SK-N-SH (cell line): ENCODE measurements around the gene DPM2. TPM values are rescaled to one million over a fixed set of nuclear protein-coding genes. Genes with fewer than 3 reads are reported as not detected.
A peak's percentile ranks its signal among the peaks of the same experiment; 100 is the strongest.

Experiments used
- CTCF ChIA-PET: fragments of 300-600, 350-600 bp; formaldehyde crosslinking; extraction: SDS; loops from one replicate; lab custom pipeline; 2021; lab: Yijun Ruan, JAX
- POLR2A ChIA-PET: fragments of 350-600 bp; sonication (Branson Sonifier 250); formaldehyde crosslinking; extraction: SDS; loops from one replicate; lab custom pipeline; 2020; ENCODE audit warnings: antibody characterized with exemption, inconsistent platforms; lab: Yijun Ruan, JAX
- DNase-seq: peaks from one replicate; pipeline ENCODE4 v3.0.0; 2012
- H2AFZ ChIP-seq: fragments of 200-600 bp; sonication (generic); 2 replicates; pipeline ENCODE4 v1.8.1; 2016; ENCODE audit warnings: antibody characterized with exemption, mild to moderate bottlenecking, low read depth
- H3F3A ChIP-seq: fragments of 200-600 bp; sonication (generic); replicated peaks from 2 replicates; pipeline ENCODE3; 2016; ENCODE audit warnings: antibody characterized with exemption, mild to moderate bottlenecking; ENCODE audit not compliant: insufficient read depth
- H3K27ac ChIP-seq, 2 experiments: fragments of 200-500 bp in 1 of 2; fragments of 200-600 bp in 1 of 2; sonication (Bioruptor generic) in 1 of 2; sonication (generic), shearing (Covaris generic) in 1 of 2; 2 replicates each; pipeline versions ENCODE4 v1.5.1 to v1.6.1; 2014 to 2016; ENCODE audit warnings: low read depth in 2 of 2, inconsistent platforms in 1 of 2, low read length in 1 of 2, mild to moderate bottlenecking in 1 of 2, mixed read lengths in 1 of 2
- H3K27me3 ChIP-seq: fragments of 200-600 bp; sonication (generic), shearing (Covaris generic); 2 replicates; pipeline ENCODE4 v1.6.1; 2016; ENCODE audit warnings: mixed run types; ENCODE audit not compliant: insufficient read depth
- H3K36me3 ChIP-seq, 2 experiments: fragments of 200-500 bp in 1 of 2; fragments of 200-600 bp in 1 of 2; sonication (Bioruptor generic) in 1 of 2; sonication (generic) in 1 of 2; replicated peaks in 1 of 2; 2 replicates each; pipeline versions ENCODE3 to v1.5.1; 2014 to 2016; ENCODE audit warnings: low read length in 1 of 2, mild to moderate bottlenecking in 1 of 2; ENCODE audit not compliant: insufficient read depth in 2 of 2, control insufficient read depth in 1 of 2
- H3K4me1 ChIP-seq, 2 experiments: fragments of 200-500 bp in 1 of 2; fragments of 200-600 bp in 1 of 2; sonication (Bioruptor generic) in 1 of 2; sonication (generic), shearing (Covaris generic) in 1 of 2; 2 replicates each; pipeline versions ENCODE4 v1.5.1 to v1.6.1; 2014 to 2016; ENCODE audit warnings: low read depth in 1 of 2, low read length in 1 of 2, mixed run types in 1 of 2; ENCODE audit not compliant: insufficient read depth in 2 of 2, control insufficient read depth in 1 of 2
- H3K4me2 ChIP-seq: fragments of 200-600 bp; sonication (generic), shearing (Covaris generic); 2 replicates; pipeline ENCODE4 v1.6.1; 2017; ENCODE audit warnings: mixed run types
- H3K4me3 ChIP-seq, 2 experiments: fragments of 200-500 bp in 1 of 2; fragments of 200-600 bp in 1 of 2; sonication (Bioruptor generic) in 1 of 2; sonication (generic), shearing (Covaris generic) in 1 of 2; 2 replicates each; pipeline versions ENCODE4 v1.5.1 to v1.8.1; 2014 to 2016; ENCODE audit warnings: low read depth in 2 of 2, inconsistent platforms in 1 of 2, low read length in 1 of 2, mild to moderate bottlenecking in 1 of 2, mixed read lengths in 1 of 2, moderate library complexity in 1 of 2
- H3K79me2 ChIP-seq: fragments of 200-600 bp; sonication (generic); 2 replicates; pipeline ENCODE4 v1.8.1; 2017; ENCODE audit warnings: mild to moderate bottlenecking; ENCODE audit not compliant: insufficient read depth
- H3K9ac ChIP-seq: fragments of 200-600 bp; sonication (generic); 2 replicates; pipeline ENCODE4 v1.6.1; 2017; ENCODE audit warnings: mixed run types
- H3K9me2 ChIP-seq: fragments of 200-600 bp; sonication (generic); 2 replicates; pipeline ENCODE4 v1.6.1; 2017; ENCODE audit warnings: mixed run types
- H3K9me3 ChIP-seq: fragments of 200-600 bp; sonication (generic); 2 replicates; pipeline ENCODE4 v1.6.1; 2017; ENCODE audit warnings: mixed run types, mild to moderate bottlenecking, moderate library complexity
- H4K20me1 ChIP-seq: fragments of 200-600 bp; sonication (generic); 2 replicates; pipeline ENCODE4 v1.6.1; 2017; ENCODE audit warnings: mild to moderate bottlenecking, mixed run types; ENCODE audit not compliant: insufficient read depth
- CHD2 ChIP-seq: fragments of 150-350 bp; IDR thresholded peaks from 2 replicates; pipeline ENCODE4 v1.6.1; 2018; ENCODE audit warnings: low read length; ENCODE audit not compliant: partially characterized antibody
- GABPA ChIP-seq: IDR thresholded peaks from 2 replicates; pipeline ENCODE4 v1.4.0; 2012; ENCODE audit warnings: low read depth, mild to moderate bottlenecking
- IRF3 ChIP-seq: fragments of 150-350 bp; IDR thresholded peaks from 2 replicates; pipeline ENCODE4 v1.6.1; 2016; ENCODE audit warnings: mild to moderate bottlenecking, low read depth, low read length
- MEF2A ChIP-seq: IDR thresholded peaks from 2 replicates; pipeline ENCODE4 v1.4.0; 2012; ENCODE audit warnings: low read depth, borderline replicate concordance
- NFIC ChIP-seq: IDR thresholded peaks from 2 replicates; pipeline ENCODE4 v1.4.0; 2012; ENCODE audit warnings: borderline replicate concordance
- NRF1 ChIP-seq: IDR thresholded peaks from 2 replicates; pipeline ENCODE4 v1.6.1; 2012; ENCODE audit warnings: low read depth, mild to moderate bottlenecking, low read length
- PBX3 ChIP-seq: IDR thresholded peaks from 2 replicates; pipeline ENCODE4; 2012
- RCOR1 ChIP-seq: fragments of 150-350 bp; IDR thresholded peaks from 2 replicates; pipeline ENCODE4 v1.6.1; 2017; ENCODE audit warnings: antibody characterized with exemption, low read length
- RFX5 ChIP-seq: IDR thresholded peaks from 2 replicates; pipeline ENCODE4 v1.6.1; 2012; ENCODE audit warnings: mild to moderate bottlenecking, improper control_type of control experiment, low read length
- YY1 ChIP-seq: IDR thresholded peaks from 2 replicates; pipeline ENCODE4 v1.4.0; 2012; ENCODE audit warnings: low read depth, mild to moderate bottlenecking
- WGBS: methylation state at CpG from one replicate; pipeline ENCODE4 v1.1.6; 2017; ENCODE audit warnings: low lambda C conversion rate; 5-methylcytosine and 5-hydroxymethylcytosine counted together
- polyA plus RNA-seq, 3 experiments: library from polyadenylated mRNA; depleted of rRNA; stranded (reverse); fragments of >200 nt; gene quantifications; 2 replicates each; pipeline ENCODE4 v1.2.3, GENCODE V29; 2012
- TF ChIP-seq, protein P1 (sequence below): IDR thresholded peaks from 2 replicates; pipeline ENCODE4 v1.4.0; 2012; ENCODE audit warnings: low read depth

DPM2 gene
- polyA plus RNA-seq, 1 of the 3 experiments (the other 2 are of a cell fraction) = 106 TPM

DNA sequence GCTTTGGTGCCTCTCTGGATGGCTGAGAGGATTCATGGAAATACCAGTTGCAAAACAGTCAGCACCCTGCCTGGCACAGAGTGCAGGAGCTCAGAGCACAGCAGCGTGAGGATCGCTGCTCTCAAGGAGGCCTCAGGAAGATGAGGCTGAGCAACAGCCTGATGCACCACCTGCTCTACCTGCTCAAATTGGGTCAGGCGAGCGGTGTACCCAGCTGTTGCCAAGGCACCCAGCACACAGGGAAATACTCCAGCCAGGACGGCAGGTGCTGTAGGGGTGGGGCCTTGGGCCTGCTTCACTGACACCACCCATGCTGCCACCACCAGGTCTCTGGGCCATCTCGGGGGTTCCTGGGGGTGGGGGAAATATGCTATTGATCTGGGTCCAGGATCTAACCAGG is 38.8 kb upstream of the DPM2 start:
- peaks cover 60 to 74% of the 10 kb centered on the region in 2 experiments for H3K4me1 ChIP-seq
- H3F3A ChIP-seq = no peaks in the 10 kb centered on the region
- peak overlapping the region in 1 of 2 experiments; percentile 93; a peak in 2 of 4 replicates for H3K27ac ChIP-seq
- H3K36me3 ChIP-seq = no peaks in the 10 kb centered on the region
- WGBS = 92% methylated on average over 2 of the region's 6 CpGs
- peaks cover 87% of the 10 kb centered on the region for H4K20me1 ChIP-seq
- no peak for DNase-seq
- H3K9ac ChIP-seq = no peak overlapping the region
- no peaks in the 10 kb centered on the region for H3K9me2 ChIP-seq
- POLR2A ChIA-PET = no interaction called here
- H3K4me2 ChIP-seq = peak overlapping the region; percentile 98; the same call in 1 of the 2 replicates
- no peak overlapping the region for H2AFZ ChIP-seq
- no peaks in the 10 kb centered on the region for H3K9me3 ChIP-seq
- no peak overlapping the region; a peak in 1 of 4 replicates for H3K4me3 ChIP-seq
- no peaks in the 10 kb centered on the region for H3K27me3 ChIP-seq
- CTCF ChIA-PET = interaction anchor here (0.6 to 6.5 kb wide), 8 partner anchors 22 to 141 kb away, joined by 3 to 51 read pairs (median 4); no protein-coding TSS in a partner anchor
- TF ChIP-seq IRF3 (no peak), PBX3 (no peak), MEF2A (no peak), NRF1 (no peak), RCOR1 (no peak)
- TF ChIP-seq, all 33 proteins: peak for 0
- H3K79me2 ChIP-seq = peaks cover 91% of the 10 kb centered on the region

DNA sequence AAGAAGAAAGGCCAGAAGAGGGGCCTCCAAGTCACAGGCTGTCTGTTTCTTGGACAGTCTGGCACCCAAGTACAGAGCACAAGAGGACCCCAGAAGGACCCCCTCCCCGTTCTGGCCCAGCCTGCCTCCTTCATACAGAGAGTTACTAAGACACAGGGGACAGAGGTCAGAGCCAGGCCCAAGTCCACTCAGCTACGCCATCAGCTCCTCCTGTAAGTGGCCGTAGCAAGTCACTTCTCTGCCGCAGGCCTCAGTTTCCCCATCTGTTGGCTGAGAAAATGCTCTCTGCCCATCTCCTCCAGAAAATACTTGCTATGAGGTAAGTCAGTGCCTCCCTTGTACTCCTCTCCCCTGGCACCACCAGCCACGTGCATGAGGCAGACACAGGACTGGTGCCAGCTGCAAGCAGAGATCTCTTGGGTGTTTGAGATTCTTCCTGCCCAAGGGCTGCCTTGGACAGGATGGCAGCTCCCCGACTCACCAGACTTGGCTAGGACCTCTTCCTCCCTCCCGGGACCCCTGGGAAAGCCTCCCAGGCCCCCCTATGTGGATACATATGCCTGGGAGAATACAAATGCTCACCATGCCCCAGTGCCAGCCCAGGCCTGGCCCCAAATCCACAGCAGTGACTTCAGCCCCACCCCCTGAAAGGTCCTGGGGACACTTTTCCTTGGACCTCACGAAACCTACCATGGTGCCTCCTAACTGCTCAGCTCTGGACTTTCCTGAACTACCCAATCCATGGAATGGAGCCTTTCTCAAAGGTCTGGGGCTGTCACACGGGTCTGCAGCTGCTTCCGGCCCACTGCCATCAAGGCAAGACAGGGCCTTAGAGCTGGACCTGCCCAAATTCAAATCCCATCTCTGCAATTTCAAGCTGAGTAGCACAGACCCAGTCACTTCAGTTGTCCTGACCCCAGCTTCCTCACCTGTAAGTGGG is 38.0 kb upstream of the DPM2 start:
- WGBS = 85% methylated on average over 6 of the region's 10 CpGs
- CTCF ChIA-PET = interaction anchor here (0.6 to 7.9 kb wide), 11 partner anchors 15 to 142 kb away, joined by 3 to 75 read pairs (median 5); partner anchors contain the start of gene PIP5KL1

More for the DNA sequence above, 38.0 kb upstream of the DPM2 start:
- Histone ChIP-seq H3K4me3 (no peak overlapping the region), H3K27me3 (no peaks in the 10 kb centered on the region), H3K9me3 (no peaks in the 10 kb centered on the region), H3K4me2 (peak overlapping the region; percentile 98), H3F3A (no peaks in the 10 kb centered on the region), H3K9ac (0 out of 2 replicates have a peak overlapping the region, but pooled peaks have one; percentile 14), H3K36me3 (no peaks in the 10 kb centered on the region), H2AFZ (no peak overlapping the region), H4K20me1 (peaks cover 92% of the 10 kb centered on the region), H3K79me2 (peaks cover 97% of the 10 kb centered on the region), H3K27ac (peak overlapping the region in 1 of 2 experiments; percentile 93; a peak in 2 of 4 replicates), H3K4me1 (peaks cover 65 to 80% of the 10 kb centered on the region in 2 experiments), H3K9me2 (no peaks in the 10 kb centered on the region)
- no peak for DNase-seq
- no peak for TF ChIP-seq CHD2
- no peak for TF ChIP-seq RFX5
- TF ChIP-seq RCOR1 = no peak
- no peak for TF ChIP-seq YY1
- TF ChIP-seq, protein P1, sequence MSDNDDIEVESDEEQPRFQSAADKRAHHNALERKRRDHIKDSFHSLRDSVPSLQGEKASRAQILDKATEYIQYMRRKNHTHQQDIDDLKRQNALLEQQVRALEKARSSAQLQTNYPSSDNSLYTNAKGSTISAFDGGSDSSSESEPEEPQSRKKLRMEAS = peak; percentile 68
- TF ChIP-seq NFIC = peak; percentile 53
- no peak for TF ChIP-seq GABPA
- POLR2A ChIA-PET = no interaction called here
